Measurements from ENCODE around the gene NLN.

Gene NLN

GRCh38 chr5:65722575-65723403 lies 784 bp downstream of the NLN start (continued):
- TF ChIP-seq ZNF280C (tag by site-specific recombination; IDR thresholded peaks at IDR 0.05) (no peak), SETDB1 (IDR thresholded peaks at IDR 0.05; ENCODE audit: insufficient read length, low read length) (no peak), ZNF488 (tag by site-specific recombination; IDR thresholded peaks at IDR 0.05) (no peak), HOXD13 (CRISPR knock-in tag; IDR thresholded peaks at IDR 0.05; ENCODE audit: borderline replicate concordance) (no peak), ZNF791 (tag by site-specific recombination; IDR thresholded peaks at IDR 0.05) (no peak), ZBTB10 (tag by site-specific recombination; IDR thresholded peaks at IDR 0.05) (0 out of 2 replicates have a peak, but pooled peaks have one; percentile 44), TSHZ1 (tag by site-specific recombination; IDR thresholded peaks at IDR 0.05; ENCODE audit: borderline replicate concordance) (no peak), ZNF121 (tag by site-specific recombination; IDR thresholded peaks at IDR 0.05) (no peak), ZNF585B (tag by site-specific recombination; IDR thresholded peaks at IDR 0.05) (no peak), ZNF366 (tag by site-specific recombination; conservative IDR thresholded peaks at IDR 0.05) (peak; percentile 42; the same call in 1 of the 2 replicates), GLIS2 (tag by site-specific recombination; IDR thresholded peaks at IDR 0.05) (no peak), ZNF311 (tag by site-specific recombination; IDR thresholded peaks at IDR 0.05; ENCODE audit: borderline replicate concordance) (no peak), SP3 (tag by site-specific recombination; IDR thresholded peaks at IDR 0.05) (no peak), ZNF658 (tag by site-specific recombination; IDR thresholded peaks at IDR 0.05) (no peak), ZNF777 (tag by site-specific recombination; IDR thresholded peaks at IDR 0.05; ENCODE audit: borderline replicate concordance) (no peak), ZNF146 (tag by site-specific recombination; IDR thresholded peaks at IDR 0.05) (no peak), ZNF214 (tag by site-specific recombination; IDR thresholded peaks at IDR 0.05; ENCODE audit: borderline replicate concordance) (no peak), IKZF3 (tag by site-specific recombination; IDR thresholded peaks at IDR 0.05) (no peak)
